Activated CD8-positive, alpha-beta memory T cell treated with anti-CD3 and anti-CD28 coated beads, Interleukin-2, amount 50 U/mL, for 48 hours (primary cell): ENCODE results near the gene WDR75.

Experiments used
- DNase-seq: peaks from one replicate; pipeline ENCODE4 v3.0.0-alpha.2; 2020

The WDR75 gene

DNA sequence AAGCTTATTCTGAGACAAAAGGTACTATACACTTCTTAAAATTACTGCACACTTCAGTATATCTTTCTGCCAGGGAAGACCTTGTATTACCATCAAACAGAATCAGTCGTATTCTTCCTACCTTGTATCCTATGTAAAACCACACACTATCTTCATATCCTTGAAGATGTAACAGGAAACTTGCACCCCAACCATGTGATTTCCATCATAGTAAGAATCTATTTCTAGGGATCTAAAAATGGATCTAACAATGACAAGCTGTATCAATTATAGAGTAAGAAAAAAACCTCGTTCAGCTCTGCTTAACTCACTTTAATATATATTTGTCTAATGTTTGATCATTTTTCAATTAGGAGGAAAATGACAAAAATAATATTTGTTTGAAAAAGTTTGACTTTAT is 60.2 kb downstream of the WDR75 start:
- DNase-seq = no peak

DNA sequence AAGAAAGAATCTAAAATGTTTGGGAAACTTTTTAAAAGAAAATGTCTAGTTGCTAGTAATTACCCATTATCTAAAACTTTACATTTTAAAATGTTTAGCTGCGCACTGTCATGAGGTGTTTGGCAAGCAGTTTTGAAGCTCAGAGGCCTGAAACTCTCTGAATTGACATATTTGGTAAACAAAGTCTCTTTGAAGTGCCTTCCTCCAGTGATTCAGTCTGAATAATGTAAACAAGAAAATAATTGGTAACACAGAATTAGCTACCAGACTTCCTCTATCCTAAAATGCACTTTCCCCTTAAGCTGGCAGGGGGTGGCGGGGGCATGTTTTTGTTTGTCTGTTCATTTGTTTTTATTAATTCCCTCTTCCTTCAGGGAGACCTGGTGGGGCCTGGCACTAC is 61.4 kb downstream of the WDR75 start:
- DNase-seq = no peak

DNA sequence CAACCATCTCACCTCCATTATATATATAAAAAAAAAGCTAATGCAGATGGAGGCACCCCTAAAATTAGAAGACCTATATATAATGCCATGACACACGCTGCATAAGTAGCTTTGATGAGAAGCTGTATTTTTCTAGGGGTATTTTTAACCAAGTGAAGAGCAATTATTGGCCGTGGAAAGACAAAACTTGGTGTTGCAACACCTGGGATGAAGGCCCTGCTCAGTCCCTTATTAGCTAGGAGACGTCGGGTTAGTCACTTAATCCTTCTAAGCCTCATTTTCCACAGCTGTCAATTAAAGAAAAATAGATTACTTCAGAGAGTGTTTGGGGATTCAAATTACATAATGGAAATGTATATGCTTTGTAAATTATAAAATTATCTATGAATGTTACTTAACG is 63.0 kb downstream of the WDR75 start:
- no peak for DNase-seq

GRCh38 chr2:189505492-189505891 is 64.2 kb downstream of the WDR75 start:
- no peak for DNase-seq

- DNase-seq = no peak
Observed at GRCh38 chr2:189506514-189506976, 65.3 kb downstream of the WDR75 start.

- DNase-seq = no peak
Observed at GRCh38 chr2:189511210-189511959, 70.1 kb downstream of the WDR75 start.

- no peak for DNase-seq
Observed at GRCh38 chr2:189511960-189512319, 70.7 kb downstream of the WDR75 start.

DNA sequence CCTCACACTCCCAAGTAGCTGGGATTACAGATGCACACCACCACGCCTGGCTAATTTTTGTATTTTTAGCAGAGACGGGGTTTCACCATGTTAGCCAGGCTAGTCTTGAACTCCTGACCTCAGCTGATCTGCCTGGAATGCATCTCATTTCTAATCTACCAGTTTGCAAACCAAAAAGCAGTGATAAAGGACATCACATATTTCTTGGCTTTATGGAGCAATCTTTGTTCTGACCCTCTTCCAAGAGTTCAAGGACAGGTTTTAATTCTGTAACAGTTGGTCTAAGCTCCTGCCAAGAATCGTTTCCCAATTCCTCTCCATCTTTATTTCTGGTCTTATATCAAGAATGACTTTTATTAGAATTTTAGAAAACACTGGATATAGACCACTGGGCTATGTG is 71.6 kb downstream of the WDR75 start:
- DNase-seq = no peak

DNA sequence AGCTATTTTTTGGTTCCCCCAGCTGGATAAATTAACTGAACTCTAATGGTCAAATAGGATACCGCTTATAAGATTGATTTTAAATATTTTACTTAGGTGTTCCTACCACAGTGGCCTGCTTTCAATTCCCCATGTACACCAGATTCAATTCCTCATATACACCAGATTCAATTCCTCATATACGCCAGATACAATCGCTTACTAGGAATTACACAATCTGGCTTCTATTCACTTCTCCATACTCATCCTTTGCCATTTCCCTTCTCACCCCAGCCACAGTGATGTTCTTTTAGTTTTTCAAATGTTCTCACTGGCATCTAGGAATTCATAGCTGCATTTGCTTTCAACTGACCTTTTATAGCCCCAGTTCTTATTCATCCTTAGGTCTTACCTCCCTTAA is 72.8 kb downstream of the WDR75 start:
- DNase-seq = no peak

DNA sequence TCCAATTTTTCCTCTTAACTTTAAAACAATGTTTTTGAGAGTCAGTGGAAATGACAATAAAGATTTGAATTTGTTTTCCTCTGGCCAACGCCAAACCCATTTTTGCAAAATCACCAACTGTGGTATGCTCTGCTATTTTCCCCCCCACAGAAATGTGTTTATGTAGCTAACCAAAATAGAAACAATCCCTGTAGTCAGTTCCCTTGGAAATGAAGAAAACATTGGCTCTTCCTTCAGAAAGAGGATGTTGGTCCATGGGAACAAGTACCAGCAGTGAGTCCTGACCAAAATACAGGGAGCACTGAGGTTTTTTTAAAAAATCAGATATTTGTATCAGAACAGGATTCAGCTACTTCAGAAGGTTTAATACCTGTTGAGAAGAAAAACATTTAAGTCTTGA is 74.0 kb downstream of the WDR75 start:
- no peak for DNase-seq

DNA sequence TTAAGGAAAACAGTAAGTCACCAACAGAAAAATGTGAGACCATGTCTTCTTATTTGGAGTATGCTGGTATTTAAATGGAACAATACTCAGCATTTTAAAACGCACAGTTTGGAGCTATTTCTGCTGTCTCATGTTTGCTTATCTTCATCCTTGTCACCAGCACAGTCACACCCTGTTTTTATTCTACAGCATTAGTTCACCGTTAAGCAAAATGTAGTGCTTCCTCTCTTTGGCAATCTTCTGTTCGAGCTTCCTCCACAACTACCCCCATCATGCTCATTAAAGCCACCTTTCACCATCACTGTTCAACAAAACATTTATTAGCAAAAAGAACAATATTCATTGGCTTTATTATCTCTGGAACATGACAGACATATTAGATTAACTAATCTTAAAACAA is 75.3 kb downstream of the WDR75 start:
- DNase-seq = no peak

- no peak for DNase-seq
Observed at GRCh38 chr2:189517847-189518535, 76.7 kb downstream of the WDR75 start.

- no peak for DNase-seq
Observed at GRCh38 chr2:189519631-189520387, 78.5 kb downstream of the WDR75 start.

GRCh38 chr2:189521699-189522434 is 80.6 kb downstream of the WDR75 start:
- DNase-seq = no peak

GRCh38 chr2:189522435-189523151 is 81.3 kb downstream of the WDR75 start:
- no peak for DNase-seq

DNA sequence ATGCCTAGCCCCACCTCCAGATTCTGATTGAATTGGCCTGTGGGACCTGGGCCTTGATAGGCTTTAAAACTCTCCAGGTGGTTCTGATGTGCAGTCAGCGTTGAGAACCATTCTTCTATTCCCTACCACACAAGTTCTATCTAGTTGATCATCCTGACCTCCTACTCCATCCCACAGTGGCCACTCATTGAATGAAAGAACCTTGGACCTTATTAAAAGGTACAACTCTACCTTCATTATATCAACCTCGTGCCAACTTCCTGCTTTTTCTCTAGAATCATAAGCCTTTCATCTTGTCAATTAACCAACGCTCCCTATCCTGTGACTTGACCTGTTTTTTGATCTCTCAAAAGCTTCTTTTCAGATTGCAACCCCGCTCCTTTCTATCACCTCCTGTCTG is 83.5 kb downstream of the WDR75 start:
- no peak for DNase-seq
